Keratinocyte (primary cell): ENCODE measurements around the gene SEC22B.
"Not testable (repeated sequence)": the region's sequence is repeated elsewhere in the genome, so short reads cannot be mapped to it uniquely, and the experiment has no call there.

Experiments used
- CTCF ChIP-seq, 3 experiments: IDR thresholded peaks in 1 of 3; conservative IDR thresholded peaks in 1 of 3; optimal IDR thresholded peaks in 1 of 3; 2 replicates in 2 of 3; 3 replicates in 1 of 3; pipeline versions ENCODE3 to v1.5.1; 2011; ENCODE audit warnings: low read length in 3 of 3, mild to moderate bottlenecking in 3 of 3, moderate library complexity in 2 of 3, control low read depth in 1 of 3, inconsistent platforms in 1 of 3; ENCODE audit not compliant: insufficient read depth in 2 of 3; ENCODE audit errors: extremely low read depth in 1 of 3
- EZH2 ChIP-seq: IDR thresholded peaks from one replicate; pipeline ENCODE4 v1.6.1; 2012; ENCODE audit warnings: inconsistent platforms, mild to moderate bottlenecking, low read length, moderate library complexity

GRCh38 chr1:120133928-120134325 is 42.4 kb downstream of the SEC22B start:
- TF ChIP-seq CTCF (optimal IDR thresholded peaks at IDR 0.05 in 1 of 3, IDR thresholded peaks at IDR 0.05 in 1 of 3, conservative IDR thresholded peaks at IDR 0.05 in 1 of 3; ENCODE audit: extremely low read depth in 1 of 3, insufficient read depth in 2 of 3, low read length in 3 of 3); EZH2: not testable (repeated sequence)
